Activated CD4-positive, CD25-positive, alpha-beta regulatory T cell treated with anti-CD3 and anti-CD28 coated beads, Interleukin-2, amount 50 U/mL, for 16 hours (primary cell): ENCODE data around the gene CORT.

ENCODE experiments used
- DNase-seq: peaks from one replicate; pipeline ENCODE4 v3.0.0-alpha.2; 2020; ENCODE audit warnings: low read depth, low spot score

Gene CORT

DNA sequence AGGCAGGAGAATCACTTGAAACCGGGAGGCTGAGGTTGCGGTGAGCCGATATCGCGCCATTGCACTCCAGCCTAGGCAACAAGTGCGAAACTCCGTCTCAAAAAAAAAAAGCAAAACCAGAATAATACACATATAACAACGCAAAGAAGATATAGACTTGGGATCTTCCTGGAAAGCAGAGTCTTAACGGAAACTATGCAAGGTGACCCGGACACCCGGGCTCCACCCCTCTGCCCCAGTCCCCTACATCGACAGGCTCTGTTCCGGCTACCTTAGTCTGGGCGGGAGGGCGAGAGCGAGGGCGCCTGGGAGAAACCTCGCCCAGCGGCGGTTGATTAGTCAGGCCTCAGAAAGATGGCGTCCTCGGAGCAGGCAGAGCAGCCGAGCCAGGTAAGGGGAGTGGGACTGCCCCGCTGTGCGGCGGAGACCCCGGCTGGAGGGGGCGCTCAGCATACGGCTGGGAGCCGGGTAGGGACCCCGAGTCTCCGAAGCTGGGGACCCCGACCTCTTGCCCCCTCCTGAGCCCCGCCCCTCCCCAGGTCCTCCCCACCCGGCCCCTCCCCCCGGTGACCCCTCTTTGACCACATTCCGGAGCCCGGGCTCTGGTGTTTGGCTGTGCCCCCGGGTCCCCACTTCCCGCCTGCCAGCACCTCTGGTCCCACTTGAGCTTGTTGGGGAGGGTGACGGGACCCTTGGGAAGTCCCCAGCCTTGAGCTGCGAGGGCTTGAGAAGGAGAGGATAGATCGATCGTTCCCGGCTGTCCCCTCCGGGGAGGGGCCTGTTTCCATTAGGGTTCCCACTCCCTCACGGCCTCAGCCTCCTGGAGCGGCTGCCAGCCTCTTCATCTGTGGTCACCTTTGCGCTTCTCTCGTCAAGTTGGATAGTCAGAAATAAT, 25.0 kb downstream of the CORT start, which contains the start of gene PEX14:
Gene PEX14, plus strand, starts transcription at position 338 of the 895 bp plus-strand sequence. Its CDS starts 17 bp downstream, at position 355.
- peak; percentile 74 for DNase-seq

DNA sequence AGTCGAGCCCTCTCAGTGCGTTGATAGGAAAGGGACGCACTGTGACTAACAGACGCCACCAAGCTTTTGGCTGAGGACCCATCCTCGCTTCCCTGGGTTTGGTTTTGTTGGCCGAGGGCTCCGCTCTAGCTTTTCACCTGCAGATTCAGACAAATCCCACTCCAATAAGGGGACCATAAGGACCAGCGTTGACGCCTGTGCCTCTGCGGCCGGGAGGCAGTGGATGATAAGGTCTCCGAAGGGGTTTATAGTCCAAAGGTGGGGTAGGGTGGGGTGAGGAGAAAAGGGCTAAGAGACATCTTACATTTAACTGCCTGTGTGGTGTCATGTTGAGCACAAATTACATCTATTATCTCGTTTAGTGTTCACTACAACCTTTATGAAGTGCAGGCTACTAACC, 25.7 kb downstream of the CORT start:
- no peak for DNase-seq

DNA sequence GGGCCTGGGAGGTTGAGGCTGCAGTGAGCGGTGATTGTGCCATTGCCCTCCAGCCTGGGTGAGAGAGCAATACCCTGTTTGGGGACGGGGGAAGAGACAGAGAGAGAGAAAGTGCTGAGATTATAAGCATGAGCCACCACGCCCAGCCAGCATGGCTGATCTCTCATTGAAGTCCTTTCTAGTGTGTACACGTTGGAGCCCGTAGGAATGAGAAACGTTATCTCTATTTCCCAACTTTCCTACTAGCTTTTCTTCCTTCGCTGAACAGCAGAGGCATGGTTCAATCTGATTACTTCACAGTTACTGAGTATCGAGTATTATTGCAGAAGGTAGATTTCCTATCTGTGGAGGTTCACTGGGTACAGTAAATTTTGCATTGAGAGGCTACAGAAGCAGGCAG, 29.5 kb downstream of the CORT start:
- DNase-seq = no peak

DNA sequence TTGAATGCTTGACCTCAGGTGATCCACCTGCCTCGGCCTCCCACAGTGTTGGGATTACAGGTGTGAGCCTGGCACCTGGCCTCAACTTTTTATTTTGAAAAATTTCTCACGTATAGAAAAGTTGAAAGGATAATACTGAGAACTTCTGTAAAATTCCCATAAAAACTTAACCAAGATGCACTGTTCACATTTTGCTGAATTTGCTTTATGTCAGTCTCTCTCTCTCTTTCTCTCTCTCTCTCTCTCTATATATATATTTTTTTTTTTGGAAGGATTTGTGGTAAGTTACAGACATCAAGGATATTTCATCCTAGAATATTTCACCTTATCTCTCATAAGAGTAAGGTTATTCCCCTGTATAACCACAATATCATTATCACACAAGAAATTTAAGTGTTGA, 30.8 kb downstream of the CORT start:
- DNase-seq = no peak

DNA sequence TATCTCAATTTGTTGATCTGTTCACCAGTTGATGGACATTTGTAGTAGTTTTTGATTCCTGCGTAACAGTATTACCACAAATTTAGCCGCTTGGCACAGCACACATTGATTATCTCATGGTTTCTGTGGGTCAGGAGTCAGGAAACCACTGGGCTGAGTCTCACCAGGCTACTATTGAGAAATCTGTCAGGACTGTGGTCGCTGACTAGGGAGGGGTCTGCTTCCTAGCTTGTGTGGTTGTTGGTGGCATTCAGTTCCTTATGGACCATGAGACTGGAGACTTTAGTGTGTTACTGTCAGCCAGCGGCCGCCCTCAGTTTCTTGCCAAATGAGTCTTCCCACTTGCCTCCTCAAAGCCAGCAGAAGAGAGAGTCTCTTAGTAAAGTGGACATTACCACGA, 34.7 kb downstream of the CORT start:
- DNase-seq = no peak

DNA sequence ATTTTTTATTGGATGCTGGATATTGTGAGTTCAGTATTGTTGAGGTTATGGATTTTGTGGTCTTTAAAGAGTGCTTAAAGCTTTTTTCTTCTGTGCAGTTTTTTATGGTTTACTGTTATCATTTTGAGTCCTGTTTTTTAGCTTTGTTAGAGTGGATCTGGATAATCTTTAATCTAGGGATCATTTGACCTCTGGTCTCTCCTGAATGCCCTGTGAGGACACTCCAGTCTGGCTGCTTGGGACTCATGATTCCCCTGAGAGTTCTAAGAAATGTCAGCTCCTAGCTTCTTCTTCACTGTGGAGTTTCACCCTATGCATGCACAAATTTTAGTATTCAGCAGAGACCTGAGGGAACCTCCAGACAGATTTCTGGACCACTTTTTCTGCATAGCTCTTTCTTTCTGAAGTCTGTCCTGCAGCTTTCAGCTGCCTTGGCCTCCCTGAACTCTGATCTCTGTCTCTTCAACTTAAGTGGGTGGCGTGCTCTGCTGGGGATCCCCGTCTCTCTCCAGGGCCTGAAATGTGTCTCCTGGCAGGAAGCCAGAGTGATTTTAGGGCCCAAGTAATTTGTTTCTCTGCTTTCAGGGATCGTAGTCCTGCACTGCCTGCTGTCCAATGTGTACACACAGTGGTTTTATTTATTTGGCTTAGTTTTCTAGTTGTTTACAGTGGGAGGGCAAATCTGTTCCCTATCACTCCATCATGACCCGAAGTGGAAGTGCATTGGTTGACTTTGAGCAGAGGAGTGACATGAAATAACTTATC, 39.6 kb downstream of the CORT start:
- no peak for DNase-seq

DNA sequence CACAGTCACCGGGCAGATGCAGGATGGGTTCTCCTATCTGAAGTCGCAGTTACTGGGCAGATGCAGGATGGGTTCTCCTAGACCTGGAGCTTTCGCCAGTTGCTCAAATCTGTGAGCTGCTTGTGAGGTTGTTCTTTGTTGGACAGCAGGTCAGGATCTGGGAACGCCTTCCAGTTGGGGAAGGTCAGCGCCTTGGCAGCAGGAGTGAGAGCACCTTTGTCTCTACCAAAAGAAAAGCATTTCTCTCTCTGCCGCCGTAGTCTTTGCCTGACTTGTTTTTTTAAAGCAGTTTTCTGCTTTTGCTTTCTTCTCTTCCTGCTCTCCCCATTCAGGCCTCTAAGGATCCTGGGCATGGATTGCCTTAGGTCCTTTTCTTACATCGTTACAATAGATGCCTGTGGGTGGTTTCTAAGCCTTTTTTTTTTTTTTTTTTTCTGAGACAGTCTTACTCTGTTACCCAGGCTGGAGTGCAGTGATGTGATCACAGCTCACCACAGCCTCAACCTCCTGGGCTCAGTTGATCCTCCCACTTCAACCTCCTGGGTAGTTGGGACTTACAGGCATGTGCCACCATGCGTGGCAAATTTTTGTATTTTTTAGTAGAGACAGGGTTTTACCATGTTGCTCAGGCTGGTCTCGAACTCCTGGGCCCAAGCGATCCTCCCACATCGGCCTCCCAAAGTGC, 40.6 kb downstream of the CORT start:
- no peak for DNase-seq

DNA sequence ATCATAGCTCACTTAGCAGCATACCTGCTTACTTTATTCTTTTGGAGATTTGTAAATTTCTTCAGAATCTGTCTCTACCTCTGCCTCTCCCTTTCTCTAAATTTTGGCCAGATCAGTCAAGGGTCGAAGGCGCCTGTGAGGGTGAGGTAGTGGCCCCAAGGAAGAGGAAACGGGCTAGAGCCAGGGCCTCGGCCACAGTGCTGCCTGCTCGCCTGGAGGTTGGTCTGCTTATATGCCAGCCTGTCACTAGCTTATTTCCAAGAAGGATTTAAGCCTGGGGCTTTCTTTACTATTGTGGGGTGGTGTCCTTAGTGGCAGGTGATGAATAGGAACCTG, 44.6 kb downstream of the CORT start:
- DNase-seq = no peak

DNA sequence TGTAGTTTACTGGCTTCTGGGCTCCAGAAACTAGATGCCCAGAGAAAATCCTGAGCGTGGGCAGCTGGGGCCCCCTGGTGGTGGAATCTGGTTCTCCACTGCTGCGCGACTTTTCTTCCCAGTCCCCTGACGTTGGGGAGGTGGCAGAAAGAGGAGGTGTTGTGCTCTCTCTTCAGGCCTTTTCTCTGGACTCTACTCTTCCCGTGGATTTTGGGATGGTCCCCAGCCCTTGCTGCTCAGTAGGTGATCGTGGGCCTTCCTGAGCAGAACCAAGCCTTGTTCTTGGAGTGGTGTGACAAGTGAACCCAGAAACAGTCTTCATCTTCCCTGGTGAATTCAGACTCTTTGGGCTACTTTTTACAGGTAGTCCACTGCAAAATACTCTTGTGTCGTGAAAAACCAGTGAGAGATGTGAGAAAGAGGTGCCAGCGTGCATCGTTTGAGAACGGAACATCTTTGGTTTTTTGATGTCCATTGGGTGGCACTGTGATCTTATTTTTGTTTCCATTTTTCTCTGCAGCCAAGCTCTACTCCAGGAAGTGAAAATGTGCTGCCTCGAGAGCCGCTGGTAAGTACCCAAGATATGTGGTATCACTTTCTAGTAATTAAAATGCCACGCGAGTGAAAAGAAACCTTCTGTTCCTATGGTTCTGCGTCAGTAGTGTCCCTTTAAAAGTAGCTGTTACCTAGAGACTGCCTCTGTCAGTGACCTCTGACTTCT, 45.1 kb downstream of the CORT start:
- peak; percentile 61 for DNase-seq

DNA sequence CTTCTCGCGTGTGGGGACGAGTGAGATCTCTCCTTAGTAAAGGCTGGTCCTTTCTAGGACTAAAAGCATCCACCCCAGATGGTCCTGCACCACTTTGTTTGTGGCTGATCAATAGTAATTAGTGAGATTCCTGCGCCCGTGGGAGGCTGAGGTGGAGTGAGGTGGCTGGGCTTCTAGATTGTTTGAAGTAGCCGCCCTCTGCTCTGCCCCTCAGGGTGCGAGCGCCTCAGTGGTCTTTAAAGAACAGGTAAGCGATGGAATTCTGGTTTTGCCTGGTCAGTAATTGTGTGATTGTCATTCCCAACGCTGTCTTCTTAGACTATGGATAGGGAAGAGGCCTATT, 45.6 kb downstream of the CORT start:
- DNase-seq = no peak

DNA sequence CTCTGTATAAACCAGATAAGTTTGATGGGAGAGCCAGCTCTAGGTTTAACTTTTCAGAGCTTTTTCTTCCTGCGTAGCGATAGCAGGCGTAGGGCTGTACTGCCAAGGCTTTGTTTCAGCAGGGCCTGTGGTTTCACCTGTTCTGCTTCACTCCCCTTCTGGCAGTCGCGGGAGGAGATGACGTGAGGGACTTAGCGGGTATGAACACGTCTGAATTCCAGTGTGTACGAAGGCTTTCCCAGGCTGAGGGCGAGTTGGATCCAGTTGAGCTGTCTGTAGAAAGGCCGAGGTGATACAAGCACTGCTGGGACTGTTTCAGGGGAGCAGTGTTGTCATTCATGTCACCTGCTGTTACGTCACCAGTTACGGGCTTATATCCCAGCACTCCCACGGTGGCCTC, 46.1 kb downstream of the CORT start:
- no peak for DNase-seq

DNA sequence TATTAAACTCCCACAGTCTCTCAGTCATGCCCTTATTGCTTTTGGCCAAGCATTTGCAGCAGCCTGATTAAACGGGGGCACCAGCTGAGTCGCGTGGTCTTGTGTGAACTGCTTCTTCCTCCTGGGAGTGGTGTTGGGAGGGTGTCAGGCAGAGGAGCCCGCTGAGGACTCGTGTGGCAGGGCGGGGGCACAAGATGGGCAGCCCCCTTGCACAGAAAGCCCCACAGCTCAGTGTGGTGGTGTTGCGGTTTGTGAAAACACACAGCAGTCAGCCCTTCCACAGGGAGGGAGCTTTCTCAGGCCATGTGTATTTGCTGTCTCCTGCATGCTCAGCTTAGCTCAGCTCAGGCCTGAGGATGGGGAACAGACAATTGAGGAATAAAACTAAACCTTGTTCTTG, 47.3 kb downstream of the CORT start:
- DNase-seq = no peak

DNA sequence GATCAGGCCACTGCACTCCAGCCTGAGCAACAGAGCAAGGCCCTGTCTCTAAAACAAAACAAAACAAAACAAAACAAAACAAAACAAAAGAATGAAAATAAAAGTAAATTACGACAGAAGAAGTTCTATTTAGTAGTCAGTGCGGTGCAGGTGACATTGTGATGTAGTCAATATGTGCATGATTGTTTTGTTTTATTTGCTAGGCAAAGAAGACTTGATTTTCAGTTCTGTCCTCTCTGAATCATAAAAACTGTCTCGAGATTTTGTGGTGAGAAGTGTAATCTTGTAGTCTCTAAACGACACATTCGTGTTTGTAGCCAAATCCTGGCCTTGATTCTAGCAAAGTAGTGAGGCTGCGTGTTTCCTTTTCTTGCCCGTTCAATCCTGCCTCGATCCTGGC, 48.4 kb downstream of the CORT start:
- no peak for DNase-seq
